Measurements from ENCODE around the gene BSN.

The BSN gene

GRCh38 chr3:49625071-49625470 lies 70.8 kb downstream of the BSN start:
- no peak overlapping the region for H2AFZ ChIP-seq (ENCODE audit: low read depth, low read length, severe bottlenecking)
- no peaks in the 10 kb centered on the region for H3K9me3 ChIP-seq (ENCODE audit: insufficient read depth, low read length)
- TF ChIP-seq CTCF (IDR thresholded peaks at IDR 0.05; ENCODE audit: insufficient read depth, low read length, poor library complexity, severe bottlenecking) (no peak), EZH2phosphoT487 (conservative IDR thresholded peaks at IDR 0.05; ENCODE audit: low read length) (no peak)

GRCh38 chr3:49626101-49626581 lies 71.9 kb downstream of the BSN start:
- Histone ChIP-seq H3K4me2 (ENCODE audit: low read depth, low read length, poor library complexity, severe bottlenecking) (no peak overlapping the region), H3K9me3 (ENCODE audit: insufficient read depth, low read length) (no peaks in the 10 kb centered on the region), H3K27ac (ENCODE audit: low read depth, low read length) (no peak overlapping the region), H2AFZ (ENCODE audit: low read depth, low read length, severe bottlenecking) (no peak overlapping the region), H3K4me3 (ENCODE audit: insufficient read depth, low read length, poor library complexity, severe bottlenecking) (no peak overlapping the region), H3K36me3 (ENCODE audit: low read length) (no peaks in the 10 kb centered on the region), H4K20me1 (ENCODE audit: low read depth, low read length) (no peaks in the 10 kb centered on the region), H3K9me2 (replicated peaks; ENCODE audit: insufficient read depth, low read length) (no peaks in the 10 kb centered on the region), H3K9ac (ENCODE audit: low read length) (no peak overlapping the region), H3K27me3 (ENCODE audit: low read length) (no peaks in the 10 kb centered on the region), H3F3A (ENCODE audit: insufficient read depth) (no peaks in the 10 kb centered on the region), H3K79me2 (ENCODE audit: insufficient read depth, low read length) (no peaks in the 10 kb centered on the region)
- TF ChIP-seq EZH2phosphoT487 (conservative IDR thresholded peaks at IDR 0.05; ENCODE audit: low read length) (no peak), CTCF (IDR thresholded peaks at IDR 0.05; ENCODE audit: insufficient read depth, low read length, poor library complexity, severe bottlenecking) (no peak)

More at GRCh38 chr3:49625071-49625470, 70.8 kb downstream of the BSN start:
- no peaks in the 10 kb centered on the region for H3K79me2 ChIP-seq (ENCODE audit: insufficient read depth, low read length)
- H3K9me2 ChIP-seq (replicated peaks; ENCODE audit: insufficient read depth, low read length): no peaks in the 10 kb centered on the region
- H3K27me3 ChIP-seq (ENCODE audit: low read length): no peaks in the 10 kb centered on the region
- H3K4me2 ChIP-seq (ENCODE audit: low read depth, low read length, poor library complexity, severe bottlenecking): no peak overlapping the region
- H3K4me3 ChIP-seq (ENCODE audit: insufficient read depth, low read length, poor library complexity, severe bottlenecking): no peak overlapping the region
- no peaks in the 10 kb centered on the region for H3F3A ChIP-seq (ENCODE audit: insufficient read depth)
- no peaks in the 10 kb centered on the region for H3K36me3 ChIP-seq (ENCODE audit: low read length)
- H4K20me1 ChIP-seq (ENCODE audit: low read depth, low read length): no peaks in the 10 kb centered on the region
- no peak overlapping the region for H3K27ac ChIP-seq (ENCODE audit: low read depth, low read length)
- no peak overlapping the region for H3K9ac ChIP-seq (ENCODE audit: low read length)

GRCh38 chr3:49626796-49627195 lies 72.5 kb downstream of the BSN start:
- Histone ChIP-seq H3K79me2 (ENCODE audit: insufficient read depth, low read length) (no peaks in the 10 kb centered on the region), H3K9me3 (ENCODE audit: insufficient read depth, low read length) (peaks cover 3% of the 10 kb centered on the region; the same call in 1 of the 2 replicates), H3K36me3 (ENCODE audit: low read length) (no peaks in the 10 kb centered on the region), H3K27me3 (ENCODE audit: low read length) (no peaks in the 10 kb centered on the region), H3F3A (ENCODE audit: insufficient read depth) (no peaks in the 10 kb centered on the region), H3K4me3 (ENCODE audit: insufficient read depth, low read length, poor library complexity, severe bottlenecking) (no peak overlapping the region), H3K27ac (ENCODE audit: low read depth, low read length) (no peak overlapping the region), H3K9me2 (replicated peaks; ENCODE audit: insufficient read depth, low read length) (no peaks in the 10 kb centered on the region), H4K20me1 (ENCODE audit: low read depth, low read length) (no peaks in the 10 kb centered on the region), H3K4me2 (ENCODE audit: low read depth, low read length, poor library complexity, severe bottlenecking) (no peak overlapping the region), H3K9ac (ENCODE audit: low read length) (no peak overlapping the region), H2AFZ (ENCODE audit: low read depth, low read length, severe bottlenecking) (no peak overlapping the region)
- TF ChIP-seq CTCF (IDR thresholded peaks at IDR 0.05; ENCODE audit: insufficient read depth, low read length, poor library complexity, severe bottlenecking) (no peak), EZH2phosphoT487 (conservative IDR thresholded peaks at IDR 0.05; ENCODE audit: low read length) (no peak)

Measured in SU-DHL-6 (cell line).